ENCODE results near the gene ZNF808.
"Not testable (repeated sequence)": the region's sequence is repeated elsewhere in the genome, so short reads cannot be mapped to it uniquely, and the experiment has no call there.

The ZNF808 gene

DNA sequence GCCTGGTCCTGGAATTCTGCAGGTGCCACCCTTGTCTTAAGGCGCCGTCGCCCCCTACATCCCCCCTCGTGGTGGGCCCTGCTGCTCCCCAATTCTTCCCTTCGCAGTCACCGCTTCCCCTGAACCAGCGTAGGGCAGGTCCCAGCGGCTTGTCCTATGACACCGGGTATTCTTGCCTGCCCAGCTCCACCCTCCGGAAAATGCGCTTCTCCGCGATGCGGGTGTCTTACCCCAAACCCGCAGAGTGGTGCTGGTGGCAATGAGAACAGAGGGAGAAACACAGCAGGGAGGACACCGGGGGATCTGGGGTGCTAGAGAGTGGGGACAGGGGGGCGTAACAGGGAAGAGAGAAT is 9.0 kb downstream of the ZNF808 start:
- no peak for DNase-seq

DNA sequence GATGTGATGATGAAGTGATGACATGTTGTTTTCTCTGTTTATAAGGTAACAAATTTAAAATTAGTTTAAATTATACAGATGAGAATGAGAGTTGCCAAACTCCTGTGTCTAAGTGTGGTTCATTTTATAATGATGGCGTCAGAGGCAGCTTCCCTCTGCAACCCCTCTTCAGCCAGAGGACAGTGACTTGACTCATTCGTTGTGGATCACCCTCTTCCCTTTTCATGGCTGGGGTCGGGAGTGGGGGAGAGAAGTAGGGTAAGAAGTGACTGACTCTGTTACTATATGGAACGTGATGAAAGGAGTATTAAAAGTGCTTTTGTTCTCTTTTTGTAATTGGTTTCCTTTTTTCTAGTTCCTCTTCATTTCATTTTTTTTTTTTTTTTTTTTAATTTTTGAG is 11.3 kb downstream of the ZNF808 start:
- not testable (repeated sequence) for DNase-seq

DNA sequence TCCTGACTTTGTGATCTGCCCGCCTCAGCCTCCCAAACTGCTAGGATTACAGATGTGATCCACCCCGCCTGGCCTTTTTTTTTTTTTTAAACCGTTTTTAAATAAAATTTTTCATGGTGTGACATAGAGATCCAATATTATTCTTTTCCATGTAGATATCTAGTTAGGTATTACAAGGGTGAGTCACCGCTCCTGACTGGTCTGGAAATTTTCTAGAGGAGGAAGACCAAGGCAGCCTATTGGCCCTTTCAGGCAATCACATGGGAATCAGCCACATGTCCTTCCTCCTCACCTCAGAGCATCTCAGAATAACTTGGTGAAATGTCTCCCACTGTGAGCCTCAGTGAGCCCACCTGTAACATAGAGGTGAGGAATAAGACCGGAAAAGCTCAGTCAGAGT is 13.7 kb downstream of the ZNF808 start:
- not testable (repeated sequence) for DNase-seq

DNA sequence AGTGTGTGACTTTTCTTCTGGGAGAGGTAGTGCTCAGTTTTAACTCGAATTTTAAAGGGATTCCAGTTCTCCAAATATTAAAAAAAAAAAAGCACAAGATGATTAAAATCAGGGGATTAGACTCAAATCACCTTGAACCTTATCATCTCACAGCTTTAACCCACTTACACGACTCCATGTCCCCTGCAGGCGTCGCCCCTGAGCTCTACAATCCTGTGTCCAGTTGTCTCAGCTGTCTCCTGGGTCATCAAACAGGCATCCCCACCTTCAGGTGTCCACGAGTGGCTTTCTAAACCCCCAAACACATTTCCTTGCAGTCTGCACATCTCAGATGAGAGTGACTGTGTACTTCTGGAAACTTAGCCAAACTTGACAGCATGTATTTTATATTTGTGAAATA is 14.1 kb downstream of the ZNF808 start:
- no peak for DNase-seq

DNA sequence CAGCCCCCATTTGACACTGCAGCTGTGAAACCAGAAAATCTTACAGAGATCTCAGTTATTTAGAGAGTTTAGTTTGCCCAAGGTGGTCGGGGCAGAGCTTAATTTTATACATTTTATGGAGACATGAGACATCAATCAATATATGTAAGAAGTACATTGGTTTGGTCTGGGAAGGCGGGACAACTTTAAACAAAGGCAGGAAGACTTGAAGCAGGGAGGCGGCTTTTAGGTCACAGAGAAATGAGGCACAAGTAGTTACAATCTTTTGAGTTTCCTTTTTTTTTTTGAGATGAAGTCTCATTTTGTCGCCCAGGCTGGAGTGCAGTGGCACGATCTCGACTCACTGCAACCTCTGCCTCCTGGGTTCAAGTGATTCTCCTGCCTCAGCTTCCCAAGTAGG is 15.1 kb downstream of the ZNF808 start:
- DNase-seq = not testable (repeated sequence)

DNA sequence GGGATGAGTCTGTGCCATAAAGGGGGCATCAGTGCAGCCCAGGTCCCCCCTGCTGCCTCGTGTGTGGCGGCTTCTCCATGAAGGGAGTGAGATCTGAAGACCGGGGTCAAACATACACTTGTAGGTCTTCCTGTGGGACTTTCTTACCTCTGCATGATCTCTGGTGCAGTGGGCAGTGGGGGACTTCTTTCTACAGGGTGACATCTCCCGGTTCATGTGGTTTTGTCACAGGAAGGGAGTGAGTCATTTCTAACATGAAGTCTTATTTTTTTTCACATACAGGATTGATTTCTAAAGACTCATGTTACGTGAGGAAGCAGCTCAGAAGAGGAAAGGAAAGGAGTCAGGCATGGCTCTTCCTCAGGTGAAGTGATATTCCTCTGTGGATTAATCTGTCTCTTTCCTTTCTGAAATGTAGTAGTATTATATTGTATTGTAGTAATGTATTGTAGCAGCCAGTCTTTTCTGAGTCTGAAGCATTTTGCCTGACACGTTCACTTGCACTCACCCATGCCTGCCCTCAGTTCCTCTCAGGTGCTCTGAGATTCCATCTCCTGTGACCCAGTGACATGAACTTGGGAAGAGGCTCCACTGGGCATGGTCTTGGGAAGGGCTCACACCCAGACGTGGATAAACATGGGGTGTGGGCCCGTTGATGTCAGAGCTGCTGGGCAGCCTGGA is 15.7 kb downstream of the ZNF808 start:
- no peak for DNase-seq

DNA sequence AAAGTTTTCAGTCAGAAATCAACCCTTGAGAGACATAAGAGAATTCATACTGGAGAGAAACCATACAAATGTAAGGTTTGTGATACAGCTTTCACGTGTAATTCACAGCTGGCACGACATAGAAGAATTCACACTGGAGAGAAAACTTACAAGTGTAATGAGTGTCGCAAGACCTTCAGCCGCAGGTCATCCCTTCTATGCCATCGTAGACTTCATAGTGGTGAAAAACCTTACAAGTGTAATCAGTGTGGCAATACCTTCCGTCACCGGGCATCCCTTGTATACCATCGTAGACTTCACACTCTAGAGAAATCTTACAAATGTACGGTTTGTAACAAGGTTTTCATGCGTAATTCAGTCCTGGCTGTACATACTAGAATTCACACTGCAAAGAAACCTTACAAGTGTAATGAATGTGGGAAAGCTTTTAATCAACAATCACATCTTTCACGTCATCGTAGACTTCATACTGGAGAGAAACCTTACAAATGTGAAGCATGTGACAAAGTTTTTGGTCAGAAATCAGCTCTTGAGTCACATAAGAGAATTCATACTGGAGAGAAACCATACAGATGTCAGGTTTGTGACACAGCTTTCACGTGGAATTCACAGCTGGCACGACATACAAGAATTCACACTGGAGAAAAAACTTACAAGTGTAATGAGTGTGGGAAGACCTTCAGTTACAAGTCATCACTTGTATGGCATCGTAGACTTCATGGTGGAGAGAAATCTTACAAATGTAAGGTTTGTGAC is 26.9 kb downstream of the ZNF808 start:
- no peak for DNase-seq

DNA sequence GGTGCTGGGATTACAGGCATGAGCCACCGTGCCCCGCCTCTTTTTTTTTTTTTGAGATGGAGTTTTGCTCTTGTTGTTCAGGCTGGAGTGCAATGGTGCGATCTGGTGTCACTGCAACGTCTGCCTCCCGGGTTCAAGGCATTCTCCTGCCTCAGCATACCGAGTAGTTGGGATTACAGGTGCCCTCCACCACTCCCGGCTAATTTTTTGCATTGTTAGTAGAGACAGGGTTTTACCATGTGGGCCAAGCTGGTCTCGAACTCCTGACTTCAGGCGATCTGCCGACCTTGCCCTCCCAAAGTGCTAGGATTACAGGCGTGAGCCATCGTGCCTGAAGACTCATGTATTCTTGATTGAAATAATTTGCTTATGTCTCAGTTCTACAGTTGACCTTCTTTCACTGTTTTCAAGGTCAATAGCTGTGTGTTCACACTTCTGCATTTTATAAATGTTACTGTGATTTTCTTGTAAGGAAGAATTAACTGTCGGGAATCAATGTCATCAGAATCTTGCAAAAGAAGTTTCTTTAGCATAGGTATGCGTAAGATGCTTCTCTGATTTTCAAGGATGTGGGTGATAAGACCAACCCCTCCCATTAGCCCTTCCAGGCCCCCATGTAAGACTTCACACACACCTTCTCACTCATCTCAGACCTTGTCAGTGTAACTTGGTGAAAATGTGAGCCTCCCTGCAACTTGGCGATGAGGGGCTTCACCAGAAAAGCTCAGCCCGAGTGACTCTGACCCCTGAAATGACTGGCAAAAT is 29.9 kb downstream of the ZNF808 start:
- no peak for DNase-seq

DNA sequence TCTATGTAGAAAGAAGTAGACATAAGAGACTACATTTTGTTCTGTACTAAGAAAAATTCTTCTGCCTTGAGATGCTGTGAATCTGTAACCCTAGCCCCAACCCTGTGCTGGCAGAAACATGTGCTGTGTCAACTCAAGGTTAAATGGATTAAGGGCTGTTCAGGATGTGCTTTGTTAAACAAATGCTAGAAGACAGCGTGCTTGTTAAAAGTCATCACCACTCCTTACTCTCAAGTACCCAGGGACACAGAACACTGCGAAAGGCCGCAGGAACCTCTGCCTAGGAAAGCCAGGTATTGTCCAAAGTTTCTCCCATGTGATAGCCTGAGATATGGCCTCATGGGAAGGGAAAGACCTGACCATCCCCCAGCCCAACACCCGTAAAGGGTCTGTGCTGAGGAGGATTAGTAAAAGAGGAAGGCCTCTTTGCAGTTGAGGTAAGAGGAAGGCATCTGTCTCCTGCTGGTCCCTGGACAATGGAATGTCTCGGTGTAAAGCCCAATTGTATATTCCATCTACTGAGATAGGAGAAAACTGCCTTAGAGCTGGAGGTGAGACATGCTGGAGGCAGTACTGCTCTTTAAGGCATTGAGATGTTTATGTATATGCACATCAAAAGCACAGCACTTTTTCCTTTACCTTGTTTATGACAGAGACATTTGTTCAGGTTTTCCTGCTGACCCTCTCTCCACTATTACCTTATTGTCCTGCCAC is 31.4 kb downstream of the ZNF808 start:
- not testable (repeated sequence) for DNase-seq

DNA sequence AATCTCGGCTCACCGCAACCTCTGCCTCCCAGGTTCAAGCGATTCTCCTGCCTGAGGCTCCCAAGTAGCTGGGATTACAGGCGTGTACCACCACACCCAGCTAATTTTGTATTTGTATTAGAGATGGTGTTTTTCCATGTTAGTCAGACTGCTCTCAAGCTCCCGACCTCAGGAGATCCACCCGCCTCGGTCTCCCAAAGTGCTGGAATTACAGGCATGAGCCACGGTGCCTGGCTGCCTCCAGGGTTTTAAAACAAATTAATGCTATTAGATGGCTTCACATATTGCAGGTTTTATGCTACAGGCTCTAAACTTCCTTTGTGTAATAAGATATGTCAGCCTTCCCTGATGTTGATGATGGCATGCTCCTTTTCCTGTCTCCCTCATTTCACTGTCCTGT is 34.1 kb downstream of the ZNF808 start:
- DNase-seq = not testable (repeated sequence)

DNA sequence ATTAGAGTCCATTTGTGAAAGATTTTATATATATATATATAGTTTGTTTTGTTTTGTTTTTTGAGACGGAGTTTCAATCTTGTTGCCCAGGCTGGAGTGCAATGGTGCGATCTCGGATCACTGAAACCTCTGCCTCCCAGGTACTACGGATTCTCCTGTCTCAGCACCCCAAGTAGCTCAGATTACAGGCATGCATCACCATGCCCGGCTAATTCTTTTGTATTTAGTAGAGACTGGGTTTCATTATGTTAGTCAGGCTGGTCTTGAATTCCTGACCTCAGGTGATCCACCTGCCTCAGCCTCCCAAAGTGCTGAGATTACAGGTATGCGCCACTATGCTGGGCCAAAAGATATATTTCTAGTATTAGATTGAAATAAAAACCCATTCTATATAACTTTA is 38.7 kb downstream of the ZNF808 start:
- DNase-seq = no peak

DNA sequence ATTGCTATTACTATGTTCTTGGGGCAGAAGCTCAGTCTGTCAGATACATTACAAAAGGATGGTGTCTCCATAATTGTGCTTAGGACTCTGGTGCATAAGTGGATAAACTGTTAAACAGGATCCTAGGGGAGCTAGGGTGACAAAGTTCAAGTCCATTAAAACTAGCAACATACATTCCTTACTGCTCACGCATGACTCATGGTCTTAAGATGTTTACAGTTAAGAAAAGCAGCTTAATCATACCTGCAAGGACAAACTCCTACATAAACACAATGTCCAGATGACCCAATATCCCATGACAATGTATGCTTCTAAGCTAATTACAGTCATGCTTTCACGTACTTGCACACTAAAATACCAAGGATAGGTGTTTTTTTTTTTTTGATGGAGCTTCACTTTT is 39.1 kb downstream of the ZNF808 start:
- DNase-seq = peak; percentile 14

DNA sequence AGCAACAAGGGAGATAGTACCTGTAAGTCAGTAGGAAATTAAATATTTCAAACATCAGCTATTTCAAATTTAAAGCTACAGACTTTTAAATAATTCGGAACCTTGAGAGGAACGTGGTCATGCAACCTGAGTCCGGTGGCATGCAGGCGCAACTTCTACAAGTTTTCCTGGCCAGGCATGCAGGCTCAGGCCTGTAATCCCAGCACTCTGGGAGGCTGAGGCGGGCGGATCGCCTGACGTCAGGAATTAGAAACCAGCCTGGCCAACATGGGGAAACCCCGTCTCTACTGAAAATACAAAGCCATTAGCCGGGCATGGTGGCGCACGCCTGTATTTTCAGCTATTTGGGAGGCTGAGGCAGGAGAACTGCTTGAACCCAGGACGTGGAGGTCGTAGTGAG is 40.5 kb downstream of the ZNF808 start:
- DNase-seq = no peak

DNA sequence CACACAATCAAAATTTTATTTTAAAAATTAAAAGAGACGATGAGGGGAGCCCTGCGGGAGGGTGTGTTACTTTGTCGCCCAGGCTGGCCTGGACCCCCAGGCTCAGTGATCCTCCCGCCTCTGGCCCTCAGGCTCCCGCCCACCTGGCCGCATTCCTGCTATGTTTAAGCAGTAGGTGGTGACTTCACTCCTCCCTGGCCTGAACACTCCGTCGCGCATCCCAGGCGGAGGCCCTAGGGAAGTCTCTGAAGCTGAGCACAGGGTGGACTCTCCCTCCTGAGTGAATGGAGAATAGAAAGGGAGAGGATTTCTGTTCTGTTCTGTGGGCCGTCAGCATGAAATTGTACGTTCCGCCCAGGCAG is 42.2 kb downstream of the ZNF808 start:
- DNase-seq = peak; percentile 83

DNA sequence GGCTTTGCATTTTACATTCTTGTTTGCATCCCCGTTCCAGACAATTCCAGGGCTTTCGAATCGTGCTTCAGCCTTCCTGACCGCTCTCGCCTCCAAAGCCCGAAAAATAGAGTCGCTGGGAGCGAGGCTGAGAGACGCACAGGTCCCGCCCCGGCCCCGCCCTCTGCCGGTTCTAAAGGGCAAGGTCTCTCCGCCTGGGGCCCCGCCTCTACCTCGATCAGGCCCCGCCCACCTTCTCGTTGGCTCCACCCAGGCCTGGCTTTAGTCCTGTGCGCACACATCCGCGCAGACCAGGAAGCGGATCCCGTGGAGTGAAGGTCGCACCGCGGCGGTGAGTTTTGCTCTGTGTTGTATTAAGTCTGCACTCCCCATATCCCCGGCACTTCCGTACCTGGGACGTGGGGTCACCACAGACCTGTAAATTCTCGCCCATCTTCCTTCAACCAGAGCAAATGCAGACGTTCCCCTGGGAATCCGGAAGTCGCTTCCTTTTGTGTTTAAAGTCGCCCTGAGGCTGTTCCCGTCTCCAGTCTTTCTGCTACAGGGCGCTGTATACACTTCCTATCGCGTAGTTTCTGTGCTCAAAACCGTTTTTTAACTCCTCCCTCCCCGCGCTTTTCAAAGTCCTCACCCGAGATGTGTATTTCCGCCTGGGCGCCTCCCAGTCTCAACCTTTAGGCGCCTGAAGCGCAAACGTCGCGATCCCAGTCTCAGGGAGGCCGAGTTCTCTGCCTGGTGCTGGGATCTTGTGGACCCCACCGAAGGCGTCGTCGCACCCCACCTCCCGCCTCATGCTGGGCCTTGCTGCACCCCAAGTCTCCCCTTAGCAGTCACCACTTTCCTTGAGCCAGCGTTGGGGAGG is 42.8 kb downstream of the ZNF808 start, which contains the start of gene ZNF701:
ZNF701 (plus strand) TSS at position 288 of the 862 bp plus-strand sequence. CDS start 3,861 bp downstream, outside the sequence.
- peak; percentile 95 for DNase-seq

DNA sequence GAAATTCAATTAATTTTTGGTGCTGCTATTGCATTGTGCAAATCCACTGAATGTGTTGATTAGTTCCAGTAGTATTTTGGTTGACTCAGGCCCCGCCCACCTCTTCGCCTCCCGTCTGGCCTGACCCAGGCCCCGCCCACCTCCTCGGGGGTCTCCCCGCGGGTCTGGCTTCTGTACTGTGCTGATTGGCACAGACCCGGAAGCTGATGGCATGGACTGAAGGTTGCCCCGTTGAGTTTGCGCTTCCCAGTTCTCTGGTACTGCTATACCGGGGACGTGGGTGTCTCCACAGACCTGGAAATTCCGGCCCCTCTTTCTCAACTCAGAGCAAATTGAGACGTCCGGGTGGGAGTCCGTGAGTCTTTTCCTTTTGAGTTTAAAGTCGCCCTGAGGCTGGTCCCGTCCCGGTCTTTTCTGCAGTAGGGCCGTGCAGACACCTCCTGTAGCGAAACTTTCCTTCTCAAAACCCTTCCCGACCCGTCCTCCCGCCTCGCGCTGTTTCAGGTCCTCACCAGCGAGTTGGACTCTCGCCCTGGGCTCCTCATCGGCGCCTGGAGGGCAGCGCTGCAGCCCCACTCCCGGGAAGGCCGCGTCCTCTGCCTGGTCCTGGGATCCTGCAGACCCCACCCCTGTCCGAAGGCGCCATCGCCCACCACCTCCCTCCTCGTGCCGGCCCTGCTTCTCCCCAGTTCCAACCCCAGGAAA is 57.4 kb downstream of the ZNF808 start:
- no peak for DNase-seq

DNA sequence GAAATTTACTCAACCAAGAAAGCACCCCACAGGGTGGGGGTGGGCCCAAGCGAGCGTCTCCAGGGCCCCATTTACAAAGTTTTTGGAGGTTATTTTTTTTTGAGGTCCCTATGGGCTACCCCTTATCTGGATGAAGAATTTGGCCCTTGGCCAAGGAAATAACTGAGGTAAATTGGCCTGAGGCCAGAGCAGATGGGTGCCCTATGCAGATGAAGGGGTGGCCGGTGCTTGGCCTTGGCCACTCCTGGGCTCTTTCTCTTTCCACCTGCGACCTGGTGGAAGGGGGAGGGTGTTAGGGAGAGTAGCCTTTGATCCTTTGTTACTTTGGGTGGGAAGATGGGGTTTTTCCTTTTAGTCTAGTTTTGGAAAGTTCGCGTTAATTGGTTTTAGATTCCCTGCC is 58.1 kb downstream of the ZNF808 start:
- no peak for DNase-seq

DNA sequence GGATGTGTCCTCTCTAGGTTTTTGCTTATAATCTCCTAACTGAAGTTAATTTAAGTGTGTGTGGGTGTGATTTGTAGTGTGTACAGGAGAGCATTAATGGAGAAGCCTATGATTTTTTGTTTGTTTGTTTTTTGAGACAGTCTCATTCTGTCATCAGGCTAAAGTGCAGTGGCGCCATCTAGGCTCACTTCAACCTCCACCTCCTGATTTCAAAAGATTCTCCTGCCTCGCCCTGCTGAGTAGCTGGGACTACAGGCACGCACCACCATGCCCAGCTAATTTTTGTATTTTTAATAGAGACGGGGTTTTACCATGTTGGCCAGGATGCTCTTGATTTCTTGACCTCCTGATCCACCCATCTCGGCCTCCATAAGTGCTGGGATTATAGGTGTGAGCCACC is 63.3 kb downstream of the ZNF808 start:
- DNase-seq = peak; percentile 29

DNA sequence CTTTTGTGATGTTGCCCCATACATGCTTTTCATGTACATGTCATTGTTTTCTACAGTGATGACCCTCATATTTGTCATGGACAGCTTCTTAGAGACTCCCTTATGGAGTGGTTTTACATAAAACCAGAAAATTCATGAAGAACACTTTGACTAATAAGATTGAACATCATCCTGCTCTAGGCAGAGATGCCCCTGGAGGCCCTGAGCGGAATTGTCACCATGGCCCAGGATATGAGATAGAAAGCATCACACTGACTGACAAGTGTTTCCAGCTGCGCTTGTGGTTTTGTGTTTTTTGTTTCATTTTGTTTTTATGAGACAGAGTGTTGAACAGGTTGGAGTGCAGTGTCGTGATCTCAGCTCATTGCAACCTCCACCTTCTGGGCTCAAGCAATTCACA is 64.8 kb downstream of the ZNF808 start:
- peak; percentile 42 for DNase-seq

DNA sequence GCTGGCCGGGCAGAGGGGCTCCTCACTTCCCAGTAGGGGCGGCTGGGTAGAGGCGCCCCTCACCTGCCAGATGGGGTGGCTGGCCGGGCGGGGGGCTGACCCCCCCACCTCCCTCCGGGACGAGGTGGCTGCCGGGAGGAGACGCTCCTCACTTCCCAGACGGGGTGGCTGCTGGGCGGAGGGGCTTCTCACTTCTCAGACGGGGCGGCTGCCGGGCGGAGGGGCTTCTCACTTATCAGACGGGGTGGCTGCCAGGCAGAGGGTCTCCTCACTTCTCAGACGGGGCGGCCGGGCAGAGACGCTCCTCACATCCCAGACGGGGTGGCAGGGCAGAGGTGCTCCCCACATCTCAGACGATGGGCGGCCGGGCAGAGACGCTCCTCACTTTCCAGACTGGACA is 66.0 kb downstream of the ZNF808 start:
- not testable (repeated sequence) for DNase-seq

DNA sequence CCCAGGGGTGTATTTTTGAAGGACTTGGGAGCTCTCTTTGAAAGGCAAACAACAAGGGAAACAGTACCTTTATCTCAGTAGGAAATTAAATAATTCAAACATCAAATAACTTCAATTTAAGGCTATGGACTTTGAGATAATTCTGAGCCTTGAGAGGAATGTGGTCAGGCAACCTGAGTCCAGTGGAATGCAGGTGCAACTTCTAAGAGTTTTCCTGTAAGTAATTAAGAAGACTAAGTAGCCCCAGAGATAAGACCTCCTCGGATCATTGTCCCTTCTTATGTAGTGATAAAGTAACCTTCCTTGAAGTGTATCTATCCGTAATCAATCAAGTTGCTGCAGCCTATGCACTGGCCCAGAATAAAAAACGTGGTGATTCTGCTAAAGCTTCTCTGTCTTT is 71.8 kb downstream of the ZNF808 start:
- no peak for DNase-seq

DNA sequence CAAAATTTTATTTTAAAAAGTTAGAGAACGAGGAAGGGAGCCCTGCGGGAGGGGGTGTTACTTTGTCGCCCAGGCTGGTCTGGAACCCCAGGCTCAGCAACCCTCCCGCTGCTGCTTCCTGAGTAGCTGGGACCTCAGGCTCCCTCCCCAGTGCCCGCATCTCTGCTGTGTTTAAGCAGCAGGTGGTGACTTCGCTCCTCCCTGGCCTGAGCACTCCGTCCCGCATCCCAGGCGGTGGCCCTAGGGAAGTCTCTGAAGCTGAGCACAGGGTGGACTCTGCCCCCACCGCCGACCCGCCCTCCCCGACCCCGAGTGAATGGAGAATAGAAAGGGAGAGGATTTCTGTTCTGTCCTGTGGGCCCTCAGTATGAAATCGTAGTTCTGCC is 73.2 kb downstream of the ZNF808 start:
- peak; percentile 82 for DNase-seq

All from DMS53 (cell line).